Erythroblast (primary cell): Measurements from ENCODE around the gene EIF4E1B.

Experiments
- GATA1 ChIP-seq: IDR thresholded peaks from 2 replicates; pipeline ENCODE4 v1.6.1; 2011; ENCODE audit warnings: low read depth, mild to moderate bottlenecking, control low read depth, low read length, moderate library complexity
- POLR2A ChIP-seq: IDR thresholded peaks from 2 replicates; pipeline ENCODE4 v1.6.1; 2011; ENCODE audit warnings: mild to moderate bottlenecking, low read length

DNA sequence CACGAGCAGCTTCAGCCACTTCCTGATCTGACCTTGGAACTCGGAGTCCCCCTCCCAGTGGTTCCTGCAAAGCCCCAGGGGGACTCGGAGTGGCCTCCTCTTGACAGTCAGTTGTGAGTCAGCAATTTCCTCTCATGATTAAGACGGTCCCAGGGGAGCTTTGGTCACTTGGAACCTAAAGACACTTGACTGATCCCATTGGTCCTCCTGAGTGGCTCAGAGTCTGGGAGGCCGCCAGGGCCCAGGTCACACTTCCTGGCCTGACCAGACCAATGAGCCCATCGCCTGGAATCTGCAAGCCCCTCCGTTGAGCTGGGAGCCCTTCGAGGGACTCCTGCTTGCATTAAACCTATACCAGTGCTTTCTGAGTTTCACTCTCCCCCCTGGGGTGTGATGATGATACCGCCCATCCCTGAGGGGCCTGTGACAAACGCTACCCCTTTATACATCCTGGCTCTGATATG, 45.9 kb downstream of the EIF4E1B start:
- TF ChIP-seq POLR2A (no peak), GATA1 (no peak)
